HG02623 (cell line): Measurements from ENCODE around the gene IGSF21.

Experiments used
- ATAC-seq: cut with Tn5 transposase; IDR thresholded peaks from one replicate; pipeline ENCODE4 v1.9.1; 2021; ENCODE audit warnings: moderate library complexity; ENCODE audit not compliant: unreplicated experiment

Gene IGSF21

GRCh38 chr1:18175051-18175450, 67.5 kb downstream of the IGSF21 start:
- no peak for ATAC-seq

GRCh38 chr1:18175530-18176377, 68.2 kb downstream of the IGSF21 start:
- no peak for ATAC-seq

DNA sequence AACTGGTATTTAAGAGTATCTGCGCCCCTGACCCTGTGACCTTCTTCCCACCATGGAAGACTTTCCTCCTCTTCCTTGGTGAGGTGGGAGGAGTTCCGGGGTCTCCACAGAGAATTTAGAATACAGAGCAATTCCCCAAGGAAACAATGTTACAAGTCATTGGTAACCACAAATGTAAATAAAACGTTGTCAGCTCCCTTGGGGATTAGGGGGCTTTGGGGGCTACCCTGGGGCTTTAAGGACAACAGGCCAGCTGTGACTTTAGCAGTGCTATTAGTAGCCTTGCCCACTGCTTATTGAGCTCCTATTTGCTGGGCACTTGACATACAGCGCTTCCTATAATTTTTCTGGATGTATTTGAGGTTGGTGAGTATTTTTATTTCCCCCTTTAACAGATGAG, 69.0 kb downstream of the IGSF21 start:
- no peak for ATAC-seq

GRCh38 chr1:18178111-18178510, 70.5 kb downstream of the IGSF21 start:
- no peak for ATAC-seq

- no peak for ATAC-seq
Observed at GRCh38 chr1:18179009-18179408, 71.4 kb downstream of the IGSF21 start.

DNA sequence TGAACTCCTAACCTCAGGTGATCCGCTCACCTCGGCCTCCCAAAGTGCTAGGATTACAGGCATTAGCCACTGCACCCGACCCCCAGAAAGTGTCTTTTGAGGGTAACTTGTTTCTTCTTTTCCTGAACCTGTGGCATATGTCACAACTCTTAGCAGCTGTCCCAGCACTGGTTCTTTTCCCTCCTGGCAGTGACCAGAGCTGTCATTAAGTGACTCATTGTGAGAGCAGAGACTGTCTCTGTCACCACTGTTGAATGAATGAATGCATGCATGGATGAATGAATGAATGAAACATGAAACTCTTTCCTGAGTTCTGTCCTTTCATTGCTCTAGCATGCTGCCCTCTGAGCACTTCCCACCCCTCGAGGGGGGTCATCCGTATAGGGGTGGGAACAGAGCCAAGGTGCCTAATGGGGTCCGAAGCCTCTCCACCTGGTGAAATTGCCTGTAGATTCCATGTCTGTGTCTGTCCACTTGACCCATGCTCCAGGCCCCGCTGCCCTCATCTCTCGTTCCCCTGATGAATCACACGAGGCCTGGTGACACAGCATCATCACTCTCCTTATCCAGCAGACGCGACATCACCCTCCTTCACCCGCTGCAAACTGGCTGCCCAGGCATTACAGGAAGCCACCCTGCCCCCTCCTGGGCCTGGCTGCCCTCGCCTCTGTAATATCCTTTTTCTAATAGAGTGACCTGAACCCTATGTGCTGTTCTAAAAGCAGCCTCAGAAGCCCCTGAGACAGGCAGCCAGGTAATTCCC, 75.0 kb downstream of the IGSF21 start:
- ATAC-seq: no peak

- ATAC-seq: no peak
Observed at GRCh38 chr1:18183533-18183932, 75.9 kb downstream of the IGSF21 start.

DNA sequence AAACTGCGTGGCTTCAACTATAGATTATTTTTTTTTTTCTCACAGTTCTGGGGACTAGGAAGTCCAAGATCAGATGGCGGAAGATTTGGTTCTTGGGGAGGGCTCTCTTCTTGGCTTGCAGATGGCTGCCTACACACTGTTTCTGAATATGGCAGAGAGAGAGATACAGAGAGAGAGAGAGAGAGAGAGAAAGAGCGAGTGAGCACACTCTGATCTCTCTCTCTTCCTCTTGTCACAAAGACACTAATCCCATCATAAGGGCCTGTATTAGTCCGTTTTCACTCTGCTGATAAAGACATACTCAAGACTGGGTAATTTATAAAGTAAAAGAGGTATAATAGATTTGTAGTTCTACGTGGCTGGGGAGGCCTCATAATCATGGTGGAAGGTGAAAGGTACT, 79.5 kb downstream of the IGSF21 start:
- no peak for ATAC-seq

DNA sequence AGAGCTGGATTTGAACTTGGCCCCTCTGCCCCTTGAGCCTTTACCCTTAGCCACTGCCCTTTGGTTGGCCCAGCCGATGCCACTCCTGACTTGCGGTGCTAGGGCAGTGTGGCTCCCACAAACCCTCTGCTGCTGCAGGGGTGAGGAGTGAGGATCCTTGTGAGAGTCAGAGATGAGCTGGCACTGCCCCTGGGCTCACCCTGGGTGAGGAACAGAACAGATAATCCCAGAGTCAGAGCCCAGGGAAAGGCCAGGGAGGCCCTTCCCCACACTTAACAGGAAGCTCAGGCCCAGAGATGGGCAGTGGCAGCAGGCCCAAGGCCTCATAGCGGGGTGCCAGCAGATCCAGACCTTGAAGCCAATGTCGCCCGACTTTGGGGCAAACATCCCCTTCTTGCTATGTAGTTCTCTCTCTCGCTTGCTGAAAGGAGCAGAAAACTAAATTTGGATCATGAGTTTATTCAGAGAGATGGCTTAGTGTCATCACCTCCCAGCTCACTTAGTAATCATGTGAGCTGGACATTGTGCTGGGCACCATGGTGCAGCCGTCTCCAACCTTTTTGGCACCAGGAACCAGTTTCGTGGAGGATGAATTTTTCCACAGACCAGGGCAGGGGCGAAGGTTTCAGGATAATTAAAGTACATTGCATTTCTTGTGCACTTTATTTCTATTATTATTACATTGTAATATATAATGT, 81.4 kb downstream of the IGSF21 start:
- ATAC-seq: no peak

GRCh38 chr1:18190598-18190997, 83.0 kb downstream of the IGSF21 start:
- no peak for ATAC-seq

DNA sequence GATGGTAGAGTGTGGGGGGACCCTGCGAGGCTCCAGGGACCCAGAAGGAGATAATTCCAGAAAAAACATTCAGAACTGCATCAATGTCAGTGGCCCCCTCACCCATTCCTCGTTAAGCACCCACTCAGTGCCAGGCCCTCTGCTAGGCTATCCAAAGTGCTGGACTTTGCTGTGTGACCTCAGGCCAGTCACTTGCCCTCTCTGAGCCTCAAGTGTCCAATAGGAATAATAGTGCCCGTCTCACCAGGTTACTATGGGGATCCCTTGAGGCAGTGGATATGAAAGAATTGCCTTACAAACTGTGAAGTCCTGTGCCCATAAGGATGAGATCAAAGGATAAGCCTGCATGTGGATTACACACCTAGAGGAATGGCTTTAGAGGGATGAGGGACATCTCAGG, 83.4 kb downstream of the IGSF21 start:
- ATAC-seq: no peak

GRCh38 chr1:18191481-18192155, 84.0 kb downstream of the IGSF21 start:
- ATAC-seq: no peak

DNA sequence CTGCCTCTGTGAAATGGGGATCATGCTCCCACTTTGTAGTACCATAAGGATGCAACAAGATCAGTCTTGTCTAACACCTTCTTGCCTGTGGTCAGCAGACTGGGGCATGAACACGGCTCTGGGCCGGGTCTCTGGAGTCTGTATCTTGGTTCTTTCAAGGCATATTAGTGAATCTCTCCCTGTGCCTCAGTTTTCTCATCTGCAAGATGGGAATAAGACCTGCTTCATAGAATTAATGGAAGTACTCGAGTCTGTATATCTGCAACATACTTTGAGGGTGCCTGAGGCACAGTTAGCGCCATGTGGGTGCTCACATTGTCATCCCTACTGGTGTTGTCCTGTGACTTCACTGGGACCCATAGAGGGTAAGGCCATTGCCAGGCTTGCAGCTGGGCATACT, 84.6 kb downstream of the IGSF21 start:
- no peak for ATAC-seq

GRCh38 chr1:18192974-18193373, 85.4 kb downstream of the IGSF21 start:
- ATAC-seq: no peak

GRCh38 chr1:18197299-18197698, 89.7 kb downstream of the IGSF21 start:
- no peak for ATAC-seq

GRCh38 chr1:18198260-18198659, 90.7 kb downstream of the IGSF21 start:
- ATAC-seq: no peak

GRCh38 chr1:18199462-18199861, 91.9 kb downstream of the IGSF21 start:
- no peak for ATAC-seq

- no peak for ATAC-seq
Observed at GRCh38 chr1:18200136-18200717, 92.6 kb downstream of the IGSF21 start.

- no peak for ATAC-seq
Observed at GRCh38 chr1:18200918-18201317, 93.3 kb downstream of the IGSF21 start.

GRCh38 chr1:18201997-18202719, 94.6 kb downstream of the IGSF21 start:
- no peak for ATAC-seq
